Measurements from ENCODE around the gene RASGRP4.

Gene RASGRP4

DNA sequence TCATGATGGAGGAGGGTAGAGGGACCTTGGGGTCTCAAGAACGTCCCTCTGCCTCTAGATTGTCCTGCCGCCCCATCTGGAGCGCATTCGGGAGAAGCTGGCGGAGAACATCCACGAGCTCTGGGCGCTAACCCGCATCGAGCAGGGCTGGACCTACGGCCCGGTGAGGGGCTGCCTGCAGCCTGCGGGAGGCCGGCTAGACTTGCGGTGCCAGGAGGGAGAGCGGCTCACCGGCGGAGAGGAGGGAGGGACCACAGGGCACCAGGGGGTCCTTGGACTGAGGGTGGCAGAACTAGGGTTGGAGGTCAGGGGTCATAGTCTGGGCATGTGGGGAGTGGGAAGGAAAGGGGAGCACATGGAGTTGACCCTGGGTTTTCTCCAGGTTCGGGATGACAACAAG lies 37.3 kb upstream of the RASGRP4 start:
- no peak overlapping the region for H3K4me3 ChIP-seq (ENCODE audit: insufficient read depth, low read depth, low read length, poor library complexity, severe bottlenecking)
- H3K27ac ChIP-seq (ENCODE audit: insufficient read depth, low read length, poor library complexity, severe bottlenecking): no peak overlapping the region

GRCh38 chr19:38458991-38459390 lies 33.0 kb upstream of the RASGRP4 start:
- Histone ChIP-seq H3K36me3 (ENCODE audit: control insufficient read depth, insufficient read depth, low read length) (no peaks in the 10 kb centered on the region), H3K4me1 (ENCODE audit: control insufficient read depth, insufficient read depth, low read length, poor library complexity, severe bottlenecking) (no peaks in the 10 kb centered on the region), H3K27ac (ENCODE audit: insufficient read depth, low read length, poor library complexity, severe bottlenecking) (no peak overlapping the region), H3K27me3 (replicated peaks; ENCODE audit: control insufficient read depth, insufficient read depth, low read length, poor library complexity, severe bottlenecking) (no peaks in the 10 kb centered on the region), H3K9me3 (ENCODE audit: control insufficient read depth, low read length) (no peaks in the 10 kb centered on the region), H3K4me3 (ENCODE audit: insufficient read depth, low read depth, low read length, poor library complexity, severe bottlenecking) (no peak overlapping the region)
- no peak for DNase-seq

More for the DNA sequence above, 37.3 kb upstream of the RASGRP4 start:
- no peak for DNase-seq
- H3K36me3 ChIP-seq (ENCODE audit: control insufficient read depth, insufficient read depth, low read length): no peaks in the 10 kb centered on the region
- no peaks in the 10 kb centered on the region for H3K27me3 ChIP-seq (replicated peaks; ENCODE audit: control insufficient read depth, insufficient read depth, low read length, poor library complexity, severe bottlenecking)
- no peaks in the 10 kb centered on the region for H3K9me3 ChIP-seq (ENCODE audit: control insufficient read depth, low read length)
- no peaks in the 10 kb centered on the region for H3K4me1 ChIP-seq (ENCODE audit: control insufficient read depth, insufficient read depth, low read length, poor library complexity, severe bottlenecking)

DNA sequence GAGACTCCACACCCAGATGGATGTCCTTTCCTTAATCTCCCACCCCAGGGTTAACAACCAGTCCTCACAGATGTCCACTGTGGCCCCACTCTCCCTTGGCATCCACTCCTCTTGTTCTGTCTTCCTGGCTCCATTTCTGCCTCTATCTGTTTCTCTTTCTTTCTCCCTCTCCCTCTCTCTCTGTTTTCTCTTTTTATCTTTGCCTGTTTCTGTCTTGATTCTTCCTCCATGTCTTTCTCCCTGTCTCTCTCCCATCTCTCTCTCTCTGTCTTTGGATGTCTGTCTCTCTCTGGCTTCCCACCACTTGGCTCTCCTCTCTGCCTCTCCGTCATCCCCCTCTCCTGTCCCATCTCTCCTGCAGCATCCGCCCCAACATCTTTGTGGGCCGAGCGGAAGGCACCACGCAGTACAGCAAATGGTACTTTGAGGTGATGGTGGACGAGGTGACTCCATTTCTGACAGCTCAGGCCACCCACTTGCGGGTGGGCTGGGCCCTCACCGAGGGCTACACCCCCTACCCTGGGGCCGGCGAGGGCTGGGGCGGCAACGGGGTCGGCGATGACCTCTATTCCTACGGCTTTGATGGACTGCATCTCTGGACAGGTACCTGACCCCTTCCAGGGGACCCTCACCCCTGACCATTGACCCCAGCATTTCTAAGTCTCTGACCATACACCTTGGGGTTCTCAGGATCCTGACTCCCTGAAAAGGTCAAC lies 31.8 kb upstream of the RASGRP4 start:
- no peaks in the 10 kb centered on the region for H3K4me1 ChIP-seq (ENCODE audit: control insufficient read depth, insufficient read depth, low read length, poor library complexity, severe bottlenecking)
- H3K27me3 ChIP-seq (replicated peaks; ENCODE audit: control insufficient read depth, insufficient read depth, low read length, poor library complexity, severe bottlenecking): no peaks in the 10 kb centered on the region
- no peak overlapping the region for H3K4me3 ChIP-seq (ENCODE audit: insufficient read depth, low read depth, low read length, poor library complexity, severe bottlenecking)
- H3K9me3 ChIP-seq (ENCODE audit: control insufficient read depth, low read length): no peaks in the 10 kb centered on the region
- no peaks in the 10 kb centered on the region for H3K36me3 ChIP-seq (ENCODE audit: control insufficient read depth, insufficient read depth, low read length)
- H3K27ac ChIP-seq (ENCODE audit: insufficient read depth, low read length, poor library complexity, severe bottlenecking): no peak overlapping the region
- DNase-seq: no peak

DNA sequence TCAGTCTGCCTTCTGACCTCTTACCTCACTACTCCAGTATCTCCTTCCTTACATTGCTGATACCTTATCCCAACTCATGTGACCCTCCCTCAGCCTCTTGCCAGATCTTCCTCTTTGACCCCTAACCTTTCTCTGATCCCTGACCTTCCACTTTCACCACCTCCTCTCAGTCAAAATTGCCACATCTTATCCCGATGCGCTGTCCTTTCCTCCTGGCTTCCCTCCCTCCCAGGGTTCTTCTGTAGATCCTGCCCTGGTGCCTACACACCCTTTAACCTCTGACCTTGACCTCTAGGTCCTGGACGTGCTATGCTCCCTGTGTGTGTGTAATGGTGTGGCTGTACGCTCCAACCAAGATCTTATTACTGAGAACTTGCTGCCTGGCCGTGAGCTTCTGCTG lies 31.2 kb upstream of the RASGRP4 start:
- Histone ChIP-seq H3K9me3 (ENCODE audit: control insufficient read depth, low read length) (no peaks in the 10 kb centered on the region), H3K27me3 (replicated peaks; ENCODE audit: control insufficient read depth, insufficient read depth, low read length, poor library complexity, severe bottlenecking) (no peaks in the 10 kb centered on the region), H3K4me1 (ENCODE audit: control insufficient read depth, insufficient read depth, low read length, poor library complexity, severe bottlenecking) (no peaks in the 10 kb centered on the region), H3K4me3 (ENCODE audit: insufficient read depth, low read depth, low read length, poor library complexity, severe bottlenecking) (no peak overlapping the region), H3K36me3 (ENCODE audit: control insufficient read depth, insufficient read depth, low read length) (no peaks in the 10 kb centered on the region), H3K27ac (ENCODE audit: insufficient read depth, low read length, poor library complexity, severe bottlenecking) (no peak overlapping the region)
- DNase-seq: no peak

GRCh38 chr19:38455031-38455430 lies 29.0 kb upstream of the RASGRP4 start:
- H3K9me3 ChIP-seq (ENCODE audit: control insufficient read depth, low read length): no peaks in the 10 kb centered on the region
- H3K36me3 ChIP-seq (ENCODE audit: control insufficient read depth, insufficient read depth, low read length): no peaks in the 10 kb centered on the region
- H3K27ac ChIP-seq (ENCODE audit: insufficient read depth, low read length, poor library complexity, severe bottlenecking): no peak overlapping the region
- H3K4me1 ChIP-seq (ENCODE audit: control insufficient read depth, insufficient read depth, low read length, poor library complexity, severe bottlenecking): no peaks in the 10 kb centered on the region
- H3K27me3 ChIP-seq (replicated peaks; ENCODE audit: control insufficient read depth, insufficient read depth, low read length, poor library complexity, severe bottlenecking): no peaks in the 10 kb centered on the region
- H3K4me3 ChIP-seq (ENCODE audit: insufficient read depth, low read depth, low read length, poor library complexity, severe bottlenecking): no peak overlapping the region
- no peak for DNase-seq

- H3K4me1 ChIP-seq (ENCODE audit: control insufficient read depth, insufficient read depth, low read length, poor library complexity, severe bottlenecking): no peaks in the 10 kb centered on the region
- no peaks in the 10 kb centered on the region for H3K36me3 ChIP-seq (ENCODE audit: control insufficient read depth, insufficient read depth, low read length)
- no peak overlapping the region for H3K27ac ChIP-seq (ENCODE audit: insufficient read depth, low read length, poor library complexity, severe bottlenecking)
- H3K27me3 ChIP-seq (replicated peaks; ENCODE audit: control insufficient read depth, insufficient read depth, low read length, poor library complexity, severe bottlenecking): no peaks in the 10 kb centered on the region
- no peaks in the 10 kb centered on the region for H3K9me3 ChIP-seq (ENCODE audit: control insufficient read depth, low read length)
- no peak overlapping the region for H3K4me3 ChIP-seq (ENCODE audit: insufficient read depth, low read depth, low read length, poor library complexity, severe bottlenecking)
- DNase-seq: no peak
These were observed 27.6 kb upstream of the RASGRP4 start for GRCh38 chr19:38453596-38453995.

- DNase-seq: no peak
- H3K4me3 ChIP-seq (ENCODE audit: insufficient read depth, low read depth, low read length, poor library complexity, severe bottlenecking): no peak overlapping the region
- H3K27me3 ChIP-seq (replicated peaks; ENCODE audit: control insufficient read depth, insufficient read depth, low read length, poor library complexity, severe bottlenecking): no peaks in the 10 kb centered on the region
- no peak overlapping the region for H3K27ac ChIP-seq (ENCODE audit: insufficient read depth, low read length, poor library complexity, severe bottlenecking)
- no peaks in the 10 kb centered on the region for H3K36me3 ChIP-seq (ENCODE audit: control insufficient read depth, insufficient read depth, low read length)
- no peaks in the 10 kb centered on the region for H3K4me1 ChIP-seq (ENCODE audit: control insufficient read depth, insufficient read depth, low read length, poor library complexity, severe bottlenecking)
- no peaks in the 10 kb centered on the region for H3K9me3 ChIP-seq (ENCODE audit: control insufficient read depth, low read length)
These were observed 26.7 kb upstream of the RASGRP4 start for GRCh38 chr19:38452430-38453366.

DNA sequence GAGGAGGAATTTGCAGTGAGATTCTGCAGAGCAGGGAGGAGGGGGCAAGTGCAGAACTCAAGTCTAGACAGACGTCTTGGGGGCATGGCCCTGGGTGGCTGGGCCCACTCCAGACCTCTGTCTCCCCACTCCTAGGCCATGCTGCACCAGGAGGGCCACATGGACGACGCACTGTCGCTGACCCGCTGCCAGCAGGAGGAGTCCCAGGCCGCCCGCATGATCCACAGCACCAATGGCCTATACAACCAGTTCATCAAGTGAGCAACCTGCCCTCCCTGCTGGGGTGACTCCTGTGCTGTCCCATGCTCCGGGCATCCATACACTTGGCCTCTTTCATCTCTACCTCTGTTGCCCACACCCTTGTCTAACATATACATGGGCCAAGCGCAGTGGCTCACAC lies 25.6 kb upstream of the RASGRP4 start:
- DNase-seq: no peak
- Histone ChIP-seq H3K27ac (ENCODE audit: insufficient read depth, low read length, poor library complexity, severe bottlenecking) (no peak overlapping the region), H3K27me3 (replicated peaks; ENCODE audit: control insufficient read depth, insufficient read depth, low read length, poor library complexity, severe bottlenecking) (no peaks in the 10 kb centered on the region), H3K4me1 (ENCODE audit: control insufficient read depth, insufficient read depth, low read length, poor library complexity, severe bottlenecking) (no peaks in the 10 kb centered on the region), H3K36me3 (ENCODE audit: control insufficient read depth, insufficient read depth, low read length) (no peaks in the 10 kb centered on the region), H3K9me3 (ENCODE audit: control insufficient read depth, low read length) (no peaks in the 10 kb centered on the region), H3K4me3 (ENCODE audit: insufficient read depth, low read depth, low read length, poor library complexity, severe bottlenecking) (no peak overlapping the region)

DNA sequence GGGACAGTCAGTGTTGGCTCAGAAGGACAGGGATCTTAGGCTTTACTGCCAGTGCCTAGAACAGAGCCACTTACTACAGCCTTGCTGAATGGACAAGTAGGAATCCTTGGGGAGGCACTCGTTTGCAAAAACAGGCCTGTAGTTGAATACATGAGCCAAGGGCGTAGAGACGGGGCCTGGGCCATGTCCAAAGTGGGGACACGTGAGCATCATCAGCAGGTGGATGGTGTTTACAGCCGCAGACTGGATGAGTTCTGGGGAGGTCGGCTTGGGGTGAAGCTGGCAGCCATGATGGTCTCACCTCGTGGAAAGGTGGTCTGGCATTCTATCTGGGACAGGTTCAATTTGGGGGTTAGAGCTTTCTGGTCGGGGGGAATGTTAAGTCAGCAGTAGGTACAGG lies 25.0 kb upstream of the RASGRP4 start:
- H3K27ac ChIP-seq (ENCODE audit: insufficient read depth, low read length, poor library complexity, severe bottlenecking): no peak overlapping the region
- DNase-seq: no peak
- H3K27me3 ChIP-seq (replicated peaks; ENCODE audit: control insufficient read depth, insufficient read depth, low read length, poor library complexity, severe bottlenecking): no peaks in the 10 kb centered on the region
- no peak overlapping the region for H3K4me3 ChIP-seq (ENCODE audit: insufficient read depth, low read depth, low read length, poor library complexity, severe bottlenecking)
- no peaks in the 10 kb centered on the region for H3K36me3 ChIP-seq (ENCODE audit: control insufficient read depth, insufficient read depth, low read length)
- H3K4me1 ChIP-seq (ENCODE audit: control insufficient read depth, insufficient read depth, low read length, poor library complexity, severe bottlenecking): no peaks in the 10 kb centered on the region
- no peaks in the 10 kb centered on the region for H3K9me3 ChIP-seq (ENCODE audit: control insufficient read depth, low read length)

- Histone ChIP-seq H3K27ac (ENCODE audit: insufficient read depth, low read length, poor library complexity, severe bottlenecking) (no peak overlapping the region), H3K4me3 (ENCODE audit: insufficient read depth, low read depth, low read length, poor library complexity, severe bottlenecking) (no peak overlapping the region), H3K9me3 (ENCODE audit: control insufficient read depth, low read length) (no peaks in the 10 kb centered on the region), H3K4me1 (ENCODE audit: control insufficient read depth, insufficient read depth, low read length, poor library complexity, severe bottlenecking) (no peaks in the 10 kb centered on the region), H3K36me3 (ENCODE audit: control insufficient read depth, insufficient read depth, low read length) (no peaks in the 10 kb centered on the region), H3K27me3 (replicated peaks; ENCODE audit: control insufficient read depth, insufficient read depth, low read length, poor library complexity, severe bottlenecking) (no peaks in the 10 kb centered on the region)
- no peak for DNase-seq
These were observed 23.5 kb upstream of the RASGRP4 start for GRCh38 chr19:38449518-38449917.

All from effector memory CD4-positive, alpha-beta T cell (primary cell).